NCI-H774 (cell line): ENCODE measurements around the gene RRP1B.
"Not testable (repeated sequence)": the region's sequence is repeated elsewhere in the genome, so short reads cannot be mapped to it uniquely, and the experiment has no call there.

ENCODE experiments used
- DNase-seq: peaks from one replicate; lab custom pipeline; 2025; lab: John Stamatoyannopoulos, UW

Gene RRP1B

GRCh38 chr21:43659136-43660000, at the start of gene RRP1B, which contains the start of gene HSF2BP:
Gene RRP1B (plus strand): TSS chr21:43659560. CDS start chr21:43659665, 105 bp downstream.
Gene HSF2BP (minus strand): TSS chr21:43659488. CDS start chr21:43658096, 1,392 bp downstream.
- peak; percentile 60 for DNase-seq

- DNase-seq, result no peak
These were observed 47.6 kb upstream of the RRP1B start for GRCh38 chr21:43611598-43612369.

GRCh38 chr21:43613755-43614638, 45.4 kb upstream of the RRP1B start:
- DNase-seq, result no peak

- no peak for DNase-seq
These were observed 44.5 kb upstream of the RRP1B start for GRCh38 chr21:43614839-43615238.

GRCh38 chr21:43616861-43617260, 42.5 kb upstream of the RRP1B start:
- DNase-seq, result not testable (repeated sequence)

GRCh38 chr21:43618940-43619339, 40.4 kb upstream of the RRP1B start:
- DNase-seq, result no peak

- DNase-seq, result no peak
These were observed 40.0 kb upstream of the RRP1B start for GRCh38 chr21:43619344-43619743.

GRCh38 chr21:43619856-43620255, 39.5 kb upstream of the RRP1B start:
- no peak for DNase-seq

- no peak for DNase-seq
These were observed 36.6 kb upstream of the RRP1B start for GRCh38 chr21:43622796-43623195.

GRCh38 chr21:43623588-43623987, 35.8 kb upstream of the RRP1B start:
- no peak for DNase-seq

GRCh38 chr21:43624339-43624738, 35.0 kb upstream of the RRP1B start:
- no peak for DNase-seq

GRCh38 chr21:43626390-43626789, 33.0 kb upstream of the RRP1B start:
- DNase-seq, result no peak

GRCh38 chr21:43627527-43627926, 31.8 kb upstream of the RRP1B start:
- no peak for DNase-seq

GRCh38 chr21:43631411-43632107, 27.8 kb upstream of the RRP1B start:
- DNase-seq, result no peak

- DNase-seq, result no peak
These were observed 26.9 kb upstream of the RRP1B start for GRCh38 chr21:43632373-43632905.

- DNase-seq, result no peak
These were observed 24.7 kb upstream of the RRP1B start for GRCh38 chr21:43634618-43635017.

- DNase-seq, result no peak
These were observed 23.9 kb upstream of the RRP1B start for GRCh38 chr21:43635436-43635835.

- DNase-seq, result no peak
These were observed 21.7 kb upstream of the RRP1B start for GRCh38 chr21:43637530-43638158.

- DNase-seq, result no peak
These were observed 19.6 kb upstream of the RRP1B start for GRCh38 chr21:43639470-43640353.

- no peak for DNase-seq
These were observed 19.0 kb upstream of the RRP1B start for GRCh38 chr21:43640400-43640799.
